Chondrocyte (in vitro differentiated cells): ENCODE data around the gene CTNND1. TPM values are rescaled to one million over a fixed set of nuclear protein-coding genes. Genes with fewer than 3 reads are reported as not detected.
A peak's percentile ranks its signal among the peaks of the same experiment; 100 is the strongest.

ENCODE experiments used
- DNase-seq: peaks from one replicate; pipeline ENCODE4 v3.0.0; 2021; ENCODE audit warnings: mixed read lengths, low spot score
- H3K27ac Mint-ChIP-seq: one replicate; pipeline ENCODE4 v1.8.0; 2021; ENCODE audit warnings: mild to moderate bottlenecking, moderate library complexity, mixed read lengths; ENCODE audit not compliant: unreplicated experiment
- H3K27me3 Mint-ChIP-seq: 2 replicates; pipeline ENCODE4 v1.8.0; 2021; ENCODE audit warnings: low read depth, mixed read lengths
- H3K36me3 Mint-ChIP-seq: 2 replicates; pipeline ENCODE4 v1.8.0; 2021; ENCODE audit warnings: low read depth, mixed read lengths
- H3K4me1 Mint-ChIP-seq: 2 replicates; pipeline ENCODE4 v1.8.0; 2021; ENCODE audit warnings: low read depth, mild to moderate bottlenecking, mixed read lengths
- H3K4me3 Mint-ChIP-seq: one replicate; pipeline ENCODE4 v1.8.0; 2021; ENCODE audit warnings: mild to moderate bottlenecking, moderate library complexity, mixed read lengths; ENCODE audit not compliant: unreplicated experiment
- H3K9me3 Mint-ChIP-seq: 2 replicates; pipeline ENCODE4 v1.8.0; 2021; ENCODE audit warnings: low read depth, mixed read lengths
- CTCF ChIP-seq: fragments of 200-600 bp; sonication (generic); IDR thresholded peaks from 2 replicates; pipeline ENCODE4 v1.5.0; 2021; ENCODE audit warnings: antibody characterized with exemption, mild to moderate bottlenecking, moderate library complexity
- total RNA-seq: library from RNA; stranded (reverse); gene quantifications from 3 replicates; pipeline ENCODE4 v1.2.1, GENCODE V29; 2021

CTNND1 gene
- total RNA-seq, 1 donor from 2014 or later = 126 TPM

- peaks cover 2% of the 10 kb centered on the region for H3K36me3 Mint-ChIP-seq
- H3K27me3 Mint-ChIP-seq = no peaks in the 10 kb centered on the region
- peak overlapping the region; percentile 42 for H3K27ac Mint-ChIP-seq
- H3K4me1 Mint-ChIP-seq = peaks cover 67% of the 10 kb centered on the region
- no peak for DNase-seq
- no peaks in the 10 kb centered on the region for H3K9me3 Mint-ChIP-seq
- no peak overlapping the region for H3K4me3 Mint-ChIP-seq
- no peak for TF ChIP-seq CTCF
Observed at GRCh38 chr11:57771365-57771764, 9.8 kb downstream of the CTNND1 start.

GRCh38 chr11:57772562-57772961, 11.0 kb downstream of the CTNND1 start:
- no peak overlapping the region for H3K4me3 Mint-ChIP-seq

GRCh38 chr11:57773026-57773598, 11.5 kb downstream of the CTNND1 start:
- Mint-ChIP-seq H3K4me1 (peaks cover 73% of the 10 kb centered on the region), H3K9me3 (no peaks in the 10 kb centered on the region), H3K4me3 (no peak overlapping the region), H3K27me3 (no peaks in the 10 kb centered on the region), H3K27ac (peak overlapping the region; percentile 68), H3K36me3 (peaks cover 2% of the 10 kb centered on the region)
- DNase-seq = no peak
- no peak for TF ChIP-seq CTCF

More at GRCh38 chr11:57772562-57772961, 11.0 kb downstream of the CTNND1 start:
- no peaks in the 10 kb centered on the region for H3K9me3 Mint-ChIP-seq
- no peaks in the 10 kb centered on the region for H3K27me3 Mint-ChIP-seq
- H3K27ac Mint-ChIP-seq = peak overlapping the region; percentile 62
- H3K36me3 Mint-ChIP-seq = peaks cover 2% of the 10 kb centered on the region
- TF ChIP-seq CTCF = no peak
- no peak for DNase-seq
- peaks cover 70% of the 10 kb centered on the region for H3K4me1 Mint-ChIP-seq

GRCh38 chr11:57775491-57775890, 13.9 kb downstream of the CTNND1 start:
- Mint-ChIP-seq H3K36me3 (peaks cover 2% of the 10 kb centered on the region), H3K4me3 (peak overlapping the region; percentile 37), H3K9me3 (no peaks in the 10 kb centered on the region), H3K27ac (peak overlapping the region; percentile 84), H3K27me3 (no peaks in the 10 kb centered on the region), H3K4me1 (peaks cover 84% of the 10 kb centered on the region)
- DNase-seq = no peak
- TF ChIP-seq CTCF = no peak

- Mint-ChIP-seq H3K36me3 (peaks cover 2% of the 10 kb centered on the region), H3K27ac (peak overlapping the region; percentile 84), H3K9me3 (no peaks in the 10 kb centered on the region), H3K4me3 (peak overlapping the region; percentile 37), H3K27me3 (no peaks in the 10 kb centered on the region), H3K4me1 (peaks cover 89% of the 10 kb centered on the region)
- TF ChIP-seq CTCF = no peak
- DNase-seq = no peak
Observed at GRCh38 chr11:57776031-57776521, 14.5 kb downstream of the CTNND1 start.
